UCSD-AML1 (cell line): Measurements from ENCODE around the gene SPANXD.
"Not testable (repeated sequence)": the region's sequence is repeated elsewhere in the genome, so short reads cannot be mapped to it uniquely, and the experiment has no call there.

Experiments used
- DNase-seq: peaks from one replicate; lab custom pipeline; 2025; ENCODE audit not compliant: unreplicated experiment; lab: John Stamatoyannopoulos, UW

SPANXD gene, protein sequence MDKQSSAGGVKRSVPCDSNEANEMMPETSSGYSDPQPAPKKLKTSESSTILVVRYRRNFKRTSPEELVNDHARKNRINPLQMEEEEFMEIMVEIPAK

DNA sequence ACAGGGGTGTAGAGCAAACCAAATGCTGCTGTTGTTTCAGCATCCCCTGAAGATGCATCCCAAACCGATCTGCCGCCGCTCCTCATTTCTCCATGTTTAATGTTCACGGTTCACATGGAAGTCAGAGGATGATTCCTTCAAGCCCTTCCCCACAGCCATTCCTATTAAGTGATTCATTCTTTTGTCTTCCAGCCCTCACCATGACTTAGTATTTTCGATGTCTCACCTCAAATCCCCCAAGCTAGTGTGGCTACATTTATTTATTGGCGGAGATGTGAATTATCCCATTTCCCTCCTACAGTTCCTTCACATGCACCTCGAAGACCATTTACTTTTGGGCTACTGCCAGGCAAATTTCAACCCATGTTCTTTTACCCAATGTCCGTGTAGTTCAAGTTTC, at the start of gene SPANXD:
Gene SPANXD (minus strand): TSS at position 101 of the 400 bp plus-strand sequence. CDS start 334 bp downstream, outside the sequence.
- DNase-seq: not testable (repeated sequence)

DNA sequence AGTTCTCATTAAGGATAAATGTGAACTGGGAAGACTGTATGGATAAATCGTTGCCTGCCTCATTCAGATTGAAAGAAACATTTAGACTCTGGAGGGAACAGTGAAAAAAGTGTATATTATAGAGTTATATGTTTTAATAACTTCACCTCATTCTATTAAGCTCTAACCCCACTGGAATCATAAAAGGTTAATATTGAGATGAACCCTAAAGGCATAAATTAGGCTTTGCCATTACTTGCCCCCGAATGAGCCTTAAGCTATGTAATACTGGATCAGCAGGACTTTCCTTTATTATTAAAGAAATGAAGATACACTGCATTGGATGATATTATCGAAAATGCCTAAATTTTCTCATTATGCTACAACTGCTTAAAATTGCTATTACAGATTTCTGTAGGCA, 44.1 kb upstream of the SPANXD start:
- no peak for DNase-seq

DNA sequence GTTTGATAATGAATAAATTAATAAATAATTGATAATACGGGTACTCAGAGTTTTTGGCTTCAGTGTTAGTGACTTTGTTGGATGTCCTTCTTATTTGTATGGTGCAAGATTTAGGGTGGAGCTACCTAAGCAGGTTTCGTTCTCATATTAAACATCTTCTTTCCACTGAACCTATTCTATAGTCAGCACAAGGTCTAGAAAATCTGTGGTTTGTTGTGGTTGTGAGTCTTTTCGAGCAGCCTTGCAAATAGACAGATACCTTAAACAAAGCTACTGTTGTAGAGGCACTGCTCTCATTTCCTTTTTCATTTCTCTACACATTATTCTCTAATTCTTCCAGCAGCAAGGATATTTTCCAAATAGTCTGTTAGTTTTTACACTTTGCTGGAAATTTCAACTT, 38.1 kb upstream of the SPANXD start:
- no peak for DNase-seq

DNA sequence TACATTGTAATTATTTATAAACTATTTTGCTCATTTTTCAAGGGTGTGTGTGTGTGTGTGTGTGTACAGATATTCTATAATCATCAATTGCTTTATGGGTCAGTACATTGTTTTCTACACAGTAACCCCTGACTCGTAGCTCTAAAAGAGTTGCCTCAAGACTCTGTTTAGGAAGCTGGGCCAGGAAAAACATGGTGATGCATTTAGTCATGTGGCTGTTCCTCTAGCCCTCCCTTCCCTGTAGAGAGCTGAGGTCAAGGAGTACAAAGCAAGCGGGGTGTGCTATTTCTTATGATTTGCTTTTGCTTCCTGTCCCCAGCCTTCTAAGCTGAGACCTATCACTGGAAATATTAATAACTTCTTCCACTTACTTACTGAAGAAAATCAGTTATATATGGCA, 34.8 kb upstream of the SPANXD start:
- DNase-seq: no peak

DNA sequence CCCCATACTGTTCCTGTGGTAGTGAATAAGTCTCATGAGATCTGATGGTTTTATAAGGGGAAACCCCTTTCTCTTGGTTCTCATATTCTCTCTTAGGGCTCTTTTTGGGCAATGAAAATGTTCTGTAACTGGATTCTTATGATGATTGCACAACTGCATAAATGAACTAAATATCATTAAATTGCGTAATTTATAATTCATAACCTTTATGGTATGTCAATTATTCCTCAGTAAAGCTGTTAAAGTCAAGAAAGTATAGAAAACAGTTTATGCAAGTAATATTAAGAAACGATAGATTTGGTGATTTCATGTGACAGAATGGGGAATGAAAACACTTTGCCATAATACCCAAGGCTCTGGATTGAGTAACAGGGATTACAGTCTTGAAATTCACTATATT, 33.5 kb upstream of the SPANXD start:
- DNase-seq: no peak

DNA sequence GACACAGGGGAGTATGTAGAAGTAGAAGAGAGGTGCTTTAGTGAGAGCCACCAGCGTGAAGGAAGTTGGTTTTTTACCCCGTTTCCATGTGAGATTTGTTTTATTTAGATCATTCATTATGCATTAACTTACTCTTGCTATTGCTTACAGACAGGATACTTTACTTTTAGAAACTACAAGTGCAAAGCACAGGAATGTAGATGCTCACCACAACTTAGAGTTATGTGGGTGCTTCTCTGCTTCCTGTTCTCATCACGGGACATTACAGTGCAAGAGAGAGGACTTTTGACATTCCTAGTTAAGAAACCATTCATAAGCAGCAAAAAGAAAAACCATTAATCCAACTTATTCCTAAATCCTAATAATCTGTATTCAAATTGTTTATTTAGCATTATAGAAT, 25.6 kb upstream of the SPANXD start:
- no peak for DNase-seq

DNA sequence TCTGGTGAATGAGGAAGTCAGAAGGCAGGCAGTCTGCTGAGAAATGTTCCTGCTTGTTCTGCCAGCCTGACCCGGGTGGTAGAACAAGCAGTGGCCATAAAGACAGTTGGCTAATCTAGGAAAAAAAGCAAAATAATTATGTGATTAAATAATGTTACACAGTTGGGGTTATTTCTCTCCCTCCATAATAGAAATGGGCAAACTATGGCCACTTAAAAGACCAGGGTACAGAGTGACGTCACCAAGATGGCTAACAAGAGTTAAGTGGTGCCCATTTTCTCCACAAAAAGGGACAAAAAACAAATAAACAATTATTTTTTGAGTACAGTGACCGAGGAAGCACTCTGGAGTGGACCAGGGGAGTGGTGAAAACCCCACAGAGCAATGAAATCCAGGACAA, 16.1 kb upstream of the SPANXD start:
- no peak for DNase-seq

DNA sequence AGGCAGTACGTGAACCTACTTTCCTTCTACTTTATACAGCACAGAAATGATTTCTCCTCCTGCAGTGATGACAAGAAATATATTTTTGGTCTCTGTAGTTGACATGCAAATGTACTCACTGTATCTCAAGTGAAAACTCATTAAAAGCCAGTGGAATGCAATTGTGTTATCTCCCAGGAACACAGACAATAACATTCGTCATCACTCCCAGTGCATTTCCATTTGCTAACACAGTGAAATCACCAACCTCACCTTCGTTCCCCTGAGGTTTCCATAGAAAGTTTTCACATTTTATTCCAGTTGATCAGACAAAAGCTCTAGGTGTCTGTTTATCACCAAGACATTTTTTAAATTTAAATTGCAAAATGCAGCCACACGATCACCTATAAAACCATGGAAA, 2.5 kb upstream of the SPANXD start:
- no peak for DNase-seq

DNA sequence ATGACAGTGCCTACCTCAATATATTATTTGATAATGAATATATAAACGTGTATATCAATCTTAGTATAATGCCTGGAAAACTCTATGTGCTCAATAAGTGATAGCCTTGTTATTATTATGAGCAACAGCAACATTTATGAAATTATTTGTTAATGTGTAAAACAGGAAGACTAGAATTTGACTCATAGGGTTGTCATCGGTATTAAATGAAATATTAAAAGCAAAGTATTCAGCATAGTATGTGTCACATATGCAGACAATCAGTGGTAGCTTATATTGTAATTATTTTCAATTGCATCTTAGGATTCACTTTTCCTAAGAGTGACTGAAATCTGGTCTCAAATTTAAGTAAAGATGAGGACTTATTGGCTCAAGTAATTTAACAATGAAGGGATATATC, 24.6 kb downstream of the SPANXD start:
- no peak for DNase-seq

DNA sequence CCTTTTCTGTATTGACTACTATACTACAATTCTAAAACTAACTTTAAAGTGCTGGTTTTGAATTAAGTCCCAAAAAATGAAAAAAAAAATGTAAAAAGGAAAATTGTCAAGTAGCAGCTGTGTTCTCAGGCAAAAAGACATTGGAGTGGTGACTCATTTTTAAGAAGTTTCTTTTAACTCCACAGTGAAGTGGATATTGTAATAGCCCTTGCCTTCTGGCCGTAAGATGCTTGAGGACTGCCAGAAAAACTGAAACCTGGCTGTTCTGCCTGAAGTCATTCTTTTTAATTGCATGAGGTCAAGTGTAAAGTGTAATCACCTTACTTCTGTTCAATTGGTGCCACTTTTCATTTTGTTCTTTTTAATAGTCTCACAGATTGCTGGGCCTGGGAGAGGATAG, 28.9 kb downstream of the SPANXD start:
- DNase-seq: no peak

DNA sequence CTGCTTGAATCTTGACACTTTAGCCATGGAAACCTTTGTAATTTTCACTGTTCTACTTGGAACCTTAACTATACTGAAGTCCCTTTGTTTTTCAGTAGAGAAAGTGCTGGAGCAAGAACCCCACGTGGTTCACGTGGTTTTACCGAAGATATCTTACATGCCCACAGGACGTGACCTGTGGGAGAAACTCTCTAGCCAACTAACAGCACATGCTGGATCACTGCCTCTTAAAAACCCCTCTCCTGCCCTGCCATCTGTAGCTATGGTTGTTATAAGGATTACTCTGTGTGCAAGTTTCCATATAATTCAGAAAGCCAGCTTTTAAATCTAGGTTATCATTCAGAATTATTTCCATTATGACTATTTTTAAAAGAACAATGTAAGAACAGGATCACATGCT, 30.2 kb downstream of the SPANXD start:
- no peak for DNase-seq

DNA sequence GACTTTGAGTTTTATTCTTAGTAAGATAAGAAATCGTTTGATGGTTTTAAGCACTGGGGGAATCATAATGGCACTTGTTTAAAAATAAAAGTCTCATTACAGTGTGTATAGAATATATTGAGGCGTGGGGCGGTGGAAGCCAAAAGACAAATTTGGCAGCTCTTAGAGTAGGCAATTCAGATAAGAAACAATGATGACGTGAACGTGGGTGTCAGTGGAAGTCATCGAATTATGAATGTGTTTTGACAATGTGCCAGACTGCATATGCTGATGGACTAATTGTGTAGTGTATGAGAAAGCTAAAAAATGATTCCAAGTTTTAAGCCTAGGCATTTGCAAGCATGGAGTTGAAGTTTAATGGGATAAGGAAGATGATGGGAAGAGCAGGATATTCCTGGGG, 35.8 kb downstream of the SPANXD start:
- DNase-seq: no peak

DNA sequence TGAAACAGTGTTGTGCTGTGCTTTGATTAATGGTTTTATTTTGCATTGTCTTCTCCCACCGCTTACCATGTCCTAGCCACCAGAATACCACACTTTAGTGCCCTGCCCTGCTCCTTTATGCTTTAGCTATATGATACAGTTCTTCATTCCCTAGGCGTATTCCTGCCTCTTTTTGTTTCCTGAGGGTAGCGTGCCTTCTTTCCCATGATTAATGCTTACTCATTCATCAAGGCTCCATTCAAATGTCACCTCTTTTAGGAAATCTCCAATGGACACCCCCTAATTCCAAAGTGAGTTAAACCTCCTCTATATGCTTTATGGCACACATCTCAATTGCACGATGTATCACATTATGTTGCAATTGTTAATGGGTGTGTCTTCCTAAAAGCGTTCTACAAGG, 46.3 kb downstream of the SPANXD start:
- DNase-seq: no peak
